Measurements from ENCODE around the gene NXPH2. TPM values are rescaled to one million over a fixed set of nuclear protein-coding genes. Genes with fewer than 3 reads are reported as not detected.
"Not testable (repeated sequence)": the region's sequence is repeated elsewhere in the genome, so short reads cannot be mapped to it uniquely, and the experiment has no call there.

The NXPH2 gene
- total RNA-seq, 1 donor from 2014 or later: not detected

- no peak overlapping the region for H3K27ac ChIP-seq
- intact Hi-C loops (cut with DNase I): no loop called here
- no peak overlapping the region for H3K4me3 ChIP-seq
- no peaks in the 10 kb centered on the region for H3K9me3 ChIP-seq
- H3K4me1 ChIP-seq: no peaks in the 10 kb centered on the region
- ATAC-seq (no peak), DNase-seq (no peak)
- no peak for TF ChIP-seq CTCF (IDR thresholded peaks at IDR 0.05)
- no peaks in the 10 kb centered on the region for H3K36me3 ChIP-seq
- no peaks in the 10 kb centered on the region for H3K27me3 ChIP-seq
These were observed 130.6 kb downstream of the NXPH2 start for GRCh38 chr2:138649571-138649970.

GRCh38 chr2:138648606-138649005 is 131.6 kb downstream of the NXPH2 start:
- DNase-seq (no peak), ATAC-seq (no peak)
- Histone ChIP-seq H3K27ac (no peak overlapping the region), H3K27me3 (no peaks in the 10 kb centered on the region), H3K9me3 (no peaks in the 10 kb centered on the region), H3K36me3 (no peaks in the 10 kb centered on the region), H3K4me1 (no peaks in the 10 kb centered on the region), H3K4me3 (no peak overlapping the region)
- intact Hi-C loops (cut with DNase I): no loop called here
- no peak for TF ChIP-seq CTCF (IDR thresholded peaks at IDR 0.05)

GRCh38 chr2:138644776-138645175 is 135.4 kb downstream of the NXPH2 start:
- DNase-seq; H3K4me1 ChIP-seq; H3K27me3 ChIP-seq; intact Hi-C loops (cut with DNase I); H3K9me3 ChIP-seq; H3K4me3 ChIP-seq; ATAC-seq; H3K27ac ChIP-seq; H3K36me3 ChIP-seq: not testable (repeated sequence)

- TF ChIP-seq CTCF (IDR thresholded peaks at IDR 0.05): no peak
- H3K4me1 ChIP-seq: no peaks in the 10 kb centered on the region
- intact Hi-C loops (cut with DNase I): no loop called here
These were observed 139.1 kb downstream of the NXPH2 start for GRCh38 chr2:138640921-138641676.

GRCh38 chr2:138637686-138638085 is 142.5 kb downstream of the NXPH2 start:
- DNase-seq: no peak

More at GRCh38 chr2:138640921-138641676, 139.1 kb downstream of the NXPH2 start:
- Histone ChIP-seq H3K4me3 (no peak overlapping the region), H3K27me3 (no peaks in the 10 kb centered on the region), H3K27ac (no peak overlapping the region), H3K36me3 (no peaks in the 10 kb centered on the region), H3K9me3 (no peaks in the 10 kb centered on the region)
- DNase-seq: no peak
- ATAC-seq: no peak

More at GRCh38 chr2:138637686-138638085, 142.5 kb downstream of the NXPH2 start:
- Histone ChIP-seq H3K4me1 (no peaks in the 10 kb centered on the region), H3K27ac (no peak overlapping the region), H3K36me3 (no peaks in the 10 kb centered on the region), H3K9me3 (no peaks in the 10 kb centered on the region), H3K27me3 (no peaks in the 10 kb centered on the region), H3K4me3 (no peak overlapping the region)
- intact Hi-C loops (cut with DNase I): no loop called here
- no peak for ATAC-seq
- no peak for TF ChIP-seq CTCF (IDR thresholded peaks at IDR 0.05)
